ENCODE measurements around the gene CSMD2. TPM values are rescaled to one million over a fixed set of nuclear protein-coding genes. Genes with fewer than 3 reads are reported as not detected.
A peak's percentile ranks its signal among the peaks of the same experiment; 100 is the strongest.

CSMD2 gene
- total and polyA plus RNA-seq, 2 of the 4 experiments (the other 2 are of a cell fraction), result under 0.01 to 0.36 TPM

DNA sequence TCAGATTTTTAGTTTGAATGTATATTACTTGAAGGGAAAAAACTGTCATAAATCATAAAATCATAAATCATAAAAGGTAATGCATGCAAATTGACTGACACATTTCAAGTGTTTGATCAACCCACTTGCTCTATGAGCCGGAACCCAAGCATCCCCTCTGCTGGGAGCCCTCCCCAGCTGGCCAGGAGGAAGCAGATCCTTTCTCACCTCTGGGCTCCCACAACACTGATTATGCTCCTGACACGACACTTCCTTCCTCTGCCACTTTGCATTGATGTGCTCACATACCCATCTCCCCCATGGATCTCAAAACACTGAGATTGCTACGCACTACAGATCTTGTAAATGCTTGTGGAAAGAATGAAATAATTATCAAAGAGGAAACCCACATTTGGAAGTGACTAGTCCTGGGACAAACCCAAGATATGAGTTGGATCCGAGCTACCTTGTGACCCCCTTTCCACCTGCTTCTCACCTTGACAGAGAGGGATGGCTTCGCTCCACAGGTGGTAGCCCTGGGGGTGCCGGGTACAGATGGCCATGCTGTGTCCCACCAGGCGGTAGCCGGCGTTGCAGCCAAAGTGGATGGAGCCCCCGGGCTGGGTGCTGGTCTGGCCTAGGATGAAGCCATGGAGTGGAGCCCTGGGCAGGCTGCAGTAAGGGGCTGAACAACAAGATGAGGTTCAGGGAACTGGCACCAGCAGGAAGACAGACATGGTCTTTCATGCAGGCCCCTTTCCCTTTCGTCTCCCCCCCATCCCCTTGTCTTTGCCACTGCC, 588.0 kb downstream of the CSMD2 start:
- Histone ChIP-seq H3K56ac (ENCODE audit: extremely low read depth, insufficient read depth, low read length) (no peak overlapping the region), H3K14ac (replicated peaks; ENCODE audit: low read depth, low read length) (no peak overlapping the region), H4K5ac (ENCODE audit: low read depth, low read length) (no peak overlapping the region), H3K36me3 (ENCODE audit: control insufficient read depth, insufficient read depth, low read length) (no peaks in the 10 kb centered on the region), H2BK120ac (ENCODE audit: low read depth, low read length) (no peak overlapping the region), H3K4me3 (ENCODE audit: insufficient read depth, low read depth, low read length) (no peak overlapping the region), H2AFZ (replicated peaks; ENCODE audit: low read length, poor library complexity) (peak overlapping the region; percentile 41), H3K27me3 (ENCODE audit: control insufficient read depth, insufficient read depth, low read length) (peaks cover 1% of the 10 kb centered on the region; the same call in 1 of the 2 replicates), H4K20me1 (ENCODE audit: insufficient read depth, low read length) (no peaks in the 10 kb centered on the region), H2BK20ac (ENCODE audit: low read depth, low read length) (no peak overlapping the region), H4K8ac (ENCODE audit: low read depth in 2 of 2, low read length in 2 of 2) (no peak overlapping the region), H4K91ac (ENCODE audit: insufficient read depth, low read depth, low read length) (no peak overlapping the region), H3K23ac (ENCODE audit: low read depth, low read length) (no peak overlapping the region), H3K9ac (ENCODE audit: low read depth, low read length) (no peak overlapping the region), H3K4ac (ENCODE audit: low read depth, low read length) (no peak overlapping the region), H3K27ac (ENCODE audit: insufficient read depth, low read length) (no peak overlapping the region), H2AK9ac (replicated peaks; ENCODE audit: low read depth, low read length, poor library complexity) (no peak overlapping the region), H3K18ac (ENCODE audit: low read depth, low read length) (no peak overlapping the region), H2BK5ac (ENCODE audit: low read depth, low read length, poor library complexity, severe bottlenecking) (no peak overlapping the region), H3K79me1 (ENCODE audit: low read depth in 1 of 2, low read length in 2 of 2) (no peaks in the 10 kb centered on the region), H3K9me1 (ENCODE audit: insufficient read depth, low read length) (no peaks in the 10 kb centered on the region), H2BK15ac (ENCODE audit: low read depth, low read length) (no peak overlapping the region), H3K9me3 (ENCODE audit: control insufficient read depth, insufficient read depth, low read length) (no peaks in the 10 kb centered on the region), H3K4me2 (ENCODE audit: low read depth, low read length) (no peak overlapping the region), H3K4me1 (ENCODE audit: control insufficient read depth, insufficient read depth, low read length) (no peaks in the 10 kb centered on the region), H2AK5ac (ENCODE audit: low read depth, low read length) (no peak overlapping the region)
- no CpG with 5 or more reads among the region's 11 CpGs for WGBS, 2 experiments (ENCODE audit: extremely low coverage in 2 of 2, insufficient read length in 1 of 2)
- ChIA-PET POLR2A (ENCODE audit: unreplicated experiment) (no interaction called here), CTCF (no interaction called here)
- in situ Hi-C loops (cut with MboI; ENCODE audit: low sequenced_read_pairs) (no loop called here), intact Hi-C loops (cut with micrococcal nuclease) (no loop called here), dilution Hi-C loops (cut with HindIII; ENCODE audit: low sequenced_read_pairs, unreplicated experiment) (no loop called here)
- ATAC-seq (ENCODE audit: low read depth) (no peak), DNase-seq (no peak)
- TF ChIP-seq, protein P1, sequence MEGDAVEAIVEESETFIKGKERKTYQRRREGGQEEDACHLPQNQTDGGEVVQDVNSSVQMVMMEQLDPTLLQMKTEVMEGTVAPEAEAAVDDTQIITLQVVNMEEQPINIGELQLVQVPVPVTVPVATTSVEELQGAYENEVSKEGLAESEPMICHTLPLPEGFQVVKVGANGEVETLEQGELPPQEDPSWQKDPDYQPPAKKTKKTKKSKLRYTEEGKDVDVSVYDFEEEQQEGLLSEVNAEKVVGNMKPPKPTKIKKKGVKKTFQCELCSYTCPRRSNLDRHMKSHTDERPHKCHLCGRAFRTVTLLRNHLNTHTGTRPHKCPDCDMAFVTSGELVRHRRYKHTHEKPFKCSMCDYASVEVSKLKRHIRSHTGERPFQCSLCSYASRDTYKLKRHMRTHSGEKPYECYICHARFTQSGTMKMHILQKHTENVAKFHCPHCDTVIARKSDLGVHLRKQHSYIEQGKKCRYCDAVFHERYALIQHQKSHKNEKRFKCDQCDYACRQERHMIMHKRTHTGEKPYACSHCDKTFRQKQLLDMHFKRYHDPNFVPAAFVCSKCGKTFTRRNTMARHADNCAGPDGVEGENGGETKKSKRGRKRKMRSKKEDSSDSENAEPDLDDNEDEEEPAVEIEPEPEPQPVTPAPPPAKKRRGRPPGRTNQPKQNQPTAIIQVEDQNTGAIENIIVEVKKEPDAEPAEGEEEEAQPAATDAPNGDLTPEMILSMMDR (conservative IDR thresholded peaks at IDR 0.05; ENCODE audit: low read depth, low read length), result no peak
- TF ChIP-seq FOS (IDR thresholded peaks at IDR 0.05; ENCODE audit: low read depth, low read length), result no peak
- no peak for TF ChIP-seq RAD21 (IDR thresholded peaks at IDR 0.05; ENCODE audit: low read length)
- TF ChIP-seq, protein P2, sequence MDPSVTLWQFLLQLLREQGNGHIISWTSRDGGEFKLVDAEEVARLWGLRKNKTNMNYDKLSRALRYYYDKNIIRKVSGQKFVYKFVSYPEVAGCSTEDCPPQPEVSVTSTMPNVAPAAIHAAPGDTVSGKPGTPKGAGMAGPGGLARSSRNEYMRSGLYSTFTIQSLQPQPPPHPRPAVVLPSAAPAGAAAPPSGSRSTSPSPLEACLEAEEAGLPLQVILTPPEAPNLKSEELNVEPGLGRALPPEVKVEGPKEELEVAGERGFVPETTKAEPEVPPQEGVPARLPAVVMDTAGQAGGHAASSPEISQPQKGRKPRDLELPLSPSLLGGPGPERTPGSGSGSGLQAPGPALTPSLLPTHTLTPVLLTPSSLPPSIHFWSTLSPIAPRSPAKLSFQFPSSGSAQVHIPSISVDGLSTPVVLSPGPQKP (IDR thresholded peaks at IDR 0.05; ENCODE audit: borderline replicate concordance, low read depth, low read length), result no peak
- TF ChIP-seq BHLHE40 (IDR thresholded peaks at IDR 0.05; ENCODE audit: low read depth, low read length), result no peak
- no peak for TF ChIP-seq CEBPB (IDR thresholded peaks at IDR 0.05; ENCODE audit: low read depth, low read length)
- no peak for TF ChIP-seq CHD1 (IDR thresholded peaks at IDR 0.05; ENCODE audit: low read depth, low read length)
- no TSS peak for BruUV-seq (replicated peaks)
